Measurements from ENCODE around the gene GSTM5. TPM values are rescaled to one million over a fixed set of nuclear protein-coding genes. Genes with fewer than 3 reads are reported as not detected.

The GSTM5 gene
- total RNA-seq, 1 experiment from 2014 or later = not detected

- H2AFZ ChIP-seq (ENCODE audit: low read length) = no peak overlapping the region
- H2BK15ac ChIP-seq (ENCODE audit: low read depth, low read length) = no peak overlapping the region
- no peak for DNase-seq
- H3K36me3 Mint-ChIP-seq (ENCODE audit: insufficient read depth in 1 of 3, low read depth in 3 of 3) = no peaks in the 10 kb centered on the region
- H2BK120ac ChIP-seq (ENCODE audit: low read depth, low read length, poor library complexity, severe bottlenecking) = no peak overlapping the region
- no peaks in the 10 kb centered on the region for H3K79me1 ChIP-seq (ENCODE audit: insufficient read depth, low read depth, low read length, poor library complexity, severe bottlenecking)
- H4K5ac ChIP-seq (ENCODE audit: insufficient read length, low read depth, low read length) = no peak overlapping the region
- WGBS (ENCODE audit: extremely low coverage, insufficient read length, low lambda C conversion rate) = no CpG with 5 or more reads among the region's 14 CpGs
- no peak overlapping the region for H2AK5ac ChIP-seq (ENCODE audit: insufficient read length, low read length)
- no peak overlapping the region for H3K9ac ChIP-seq (ENCODE audit: extremely low read depth, insufficient read length, low read length)
- TF ChIP-seq CTCF (conservative IDR thresholded peaks at IDR 0.05) = no peak
- H2BK5ac ChIP-seq (ENCODE audit: insufficient read length, low read length) = no peak overlapping the region
- H3K9me3 ChIP-seq (ENCODE audit: control insufficient read depth, low read depth, low read length) = no peaks in the 10 kb centered on the region
- no peaks in the 10 kb centered on the region for H3K79me2 ChIP-seq (ENCODE audit: insufficient read depth, low read length)
- H4K91ac ChIP-seq (ENCODE audit: insufficient read length, low read depth, low read length) = no peak overlapping the region
- no peak overlapping the region for H2BK12ac ChIP-seq (ENCODE audit: insufficient read length, low read depth, low read length)
- H3K4ac ChIP-seq (ENCODE audit: low read depth, low read length) = no peak overlapping the region
- no peak overlapping the region for H3T11ph ChIP-seq (ENCODE audit: low read length)
- no peak overlapping the region for H3K27ac ChIP-seq (ENCODE audit: insufficient read length, low read depth, low read length)
- H3K27ac Mint-ChIP-seq = no peak overlapping the region
- H3K4me1 Mint-ChIP-seq = peaks cover 4 to 5% of the 10 kb centered on the region in 2 experiments; a peak in 2 of 4 replicates
- H3K23me2 ChIP-seq (ENCODE audit: insufficient read length, low read depth, low read length, poor library complexity, severe bottlenecking) = no peaks in the 10 kb centered on the region
- H3K4me2 ChIP-seq (ENCODE audit: insufficient read depth, insufficient read length, low read length) = no peak overlapping the region
- no peaks in the 10 kb centered on the region for H3K27me3 ChIP-seq (ENCODE audit: insufficient read depth, low read length)
- H4K20me1 ChIP-seq (ENCODE audit: control insufficient read depth, insufficient read depth, insufficient read length) = no peaks in the 10 kb centered on the region
- no peaks in the 10 kb centered on the region for H3K4me1 ChIP-seq (ENCODE audit: insufficient read depth, low read length)
- H3K23ac ChIP-seq (ENCODE audit: insufficient read length, low read depth, low read length) = no peak overlapping the region
- no peaks in the 10 kb centered on the region for H3K9me3 Mint-ChIP-seq
- H4K8ac ChIP-seq (replicated peaks; ENCODE audit: insufficient read length, low read depth, low read length) = no peak overlapping the region
- no peak overlapping the region for H2BK20ac ChIP-seq (ENCODE audit: low read depth, low read length, poor library complexity, severe bottlenecking)
- no peak overlapping the region; the same call in 1 of the 2 replicates for H3K14ac ChIP-seq (ENCODE audit: insufficient read depth, low read length)
- no peak overlapping the region for H3K18ac ChIP-seq (ENCODE audit: insufficient read length, low read depth, low read length)
- peaks cover 2% of the 10 kb centered on the region; the same call in 1 of the 2 replicates for H3K27me3 Mint-ChIP-seq (ENCODE audit: low read depth)
- H3K56ac ChIP-seq (ENCODE audit: insufficient read length, low read depth, low read length) = no peak overlapping the region
- H3K4me3 Mint-ChIP-seq = no peak overlapping the region
Measured at GRCh38 chr1:109761227-109762038, 49.4 kb downstream of the GSTM5 start.

Measured in H9 (cell line).